HG03175 (cell line): ENCODE results near the gene PTPRN2.
"Not testable (repeated sequence)": the region's sequence is repeated elsewhere in the genome, so short reads cannot be mapped to it uniquely, and the experiment has no call there.

Source experiments
- ATAC-seq: cut with Tn5 transposase; IDR thresholded peaks from one replicate; pipeline ENCODE4 v1.9.1; 2021; ENCODE audit warnings: mild to moderate bottlenecking, moderate library complexity; ENCODE audit not compliant: unreplicated experiment

The PTPRN2 gene

GRCh38 chr7:158235862-158236261 lies 351.8 kb downstream of the PTPRN2 start:
- no peak for ATAC-seq

DNA sequence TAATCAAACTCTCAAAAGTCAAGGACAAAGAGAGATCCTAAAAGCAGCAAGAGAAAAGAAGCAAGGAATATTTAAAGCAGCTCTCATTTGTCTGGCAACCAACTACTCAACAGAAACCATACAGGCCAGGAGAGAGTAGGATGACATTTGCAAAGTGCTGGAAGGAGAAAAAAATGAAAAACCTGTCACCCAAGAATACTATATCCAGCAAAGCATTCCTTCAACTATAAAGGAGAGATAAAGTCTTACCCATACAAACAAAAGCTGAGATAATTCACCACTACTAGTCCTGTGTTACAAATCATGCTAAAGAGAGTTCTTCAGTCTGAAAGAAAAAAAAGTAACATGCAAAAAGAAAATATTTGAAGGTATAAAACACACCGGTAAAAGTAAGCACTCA lies 357.7 kb downstream of the PTPRN2 start:
- ATAC-seq, result no peak

DNA sequence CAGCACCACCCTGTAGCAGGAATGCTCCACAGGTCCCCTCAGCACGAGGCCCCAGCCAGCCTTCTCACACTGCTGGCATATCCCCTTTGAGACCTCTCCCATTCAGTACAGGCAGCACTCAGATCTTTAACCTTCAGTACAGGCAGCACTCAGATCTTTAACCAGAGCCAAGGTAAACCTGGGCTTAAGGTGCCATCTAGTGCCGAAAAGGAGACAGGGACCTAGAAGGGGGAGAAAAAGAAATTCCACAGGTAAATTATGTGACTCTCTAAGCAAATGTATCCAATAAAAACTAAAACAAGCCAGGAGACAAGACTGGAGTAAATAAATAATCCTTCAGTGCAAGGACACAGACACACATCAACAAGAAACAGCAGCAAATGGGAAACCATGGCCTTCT lies 358.6 kb downstream of the PTPRN2 start:
- no peak for ATAC-seq

DNA sequence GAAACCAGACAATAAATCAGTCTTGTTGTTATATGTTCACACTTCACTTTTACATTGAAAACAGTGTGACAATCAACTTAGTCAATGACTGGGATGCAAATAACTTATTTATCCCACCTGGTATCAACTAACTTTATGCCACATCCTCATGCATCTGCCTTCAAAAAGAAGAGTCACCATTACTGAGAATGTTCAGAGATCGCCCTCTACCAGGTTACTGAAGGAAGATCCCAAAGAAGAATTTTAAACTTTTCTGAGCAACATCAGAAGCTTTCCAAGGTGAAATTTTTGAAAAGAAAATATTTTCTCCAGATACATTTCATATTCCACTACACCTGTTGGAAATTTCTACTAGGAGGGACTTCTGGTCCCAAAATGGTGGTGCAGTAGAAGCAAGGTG lies 359.5 kb downstream of the PTPRN2 start:
- ATAC-seq, result no peak

DNA sequence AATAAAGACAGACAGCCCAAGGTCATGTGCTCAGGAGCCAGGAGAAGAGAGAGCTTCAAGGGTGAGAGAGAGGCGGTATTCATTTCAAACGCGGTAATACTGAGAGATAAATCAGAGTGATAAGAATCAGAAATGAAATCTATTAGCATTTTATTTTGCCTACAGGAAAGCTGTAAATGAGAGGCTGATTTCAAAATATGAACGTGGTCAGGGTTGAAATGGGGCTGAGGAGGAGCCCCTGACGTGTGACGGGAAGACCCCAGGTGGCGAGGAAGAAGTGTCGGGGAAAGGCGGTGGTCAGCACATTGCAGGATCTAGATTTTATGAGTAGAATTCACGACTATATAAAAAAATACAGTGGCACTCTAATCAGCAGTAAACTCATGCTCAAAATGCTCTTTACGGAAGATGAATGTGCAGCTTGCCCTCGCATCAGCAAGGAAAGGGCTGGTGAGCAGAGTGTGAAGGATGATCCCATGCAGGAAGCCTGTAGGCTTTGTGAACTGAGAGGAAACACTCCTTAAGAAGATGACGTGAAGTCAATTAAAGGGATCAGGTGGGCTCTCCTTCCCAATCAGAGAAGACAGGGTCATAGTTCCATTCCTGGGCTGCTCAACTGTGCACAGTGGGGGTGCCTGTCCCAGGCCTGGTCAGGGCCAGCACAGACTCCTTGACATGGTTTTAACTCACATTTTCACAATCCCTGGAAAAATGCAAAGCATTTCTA lies 360.2 kb downstream of the PTPRN2 start:
- no peak for ATAC-seq

- no peak for ATAC-seq
These were observed 371.4 kb downstream of the PTPRN2 start for GRCh38 chr7:158216198-158216597.

DNA sequence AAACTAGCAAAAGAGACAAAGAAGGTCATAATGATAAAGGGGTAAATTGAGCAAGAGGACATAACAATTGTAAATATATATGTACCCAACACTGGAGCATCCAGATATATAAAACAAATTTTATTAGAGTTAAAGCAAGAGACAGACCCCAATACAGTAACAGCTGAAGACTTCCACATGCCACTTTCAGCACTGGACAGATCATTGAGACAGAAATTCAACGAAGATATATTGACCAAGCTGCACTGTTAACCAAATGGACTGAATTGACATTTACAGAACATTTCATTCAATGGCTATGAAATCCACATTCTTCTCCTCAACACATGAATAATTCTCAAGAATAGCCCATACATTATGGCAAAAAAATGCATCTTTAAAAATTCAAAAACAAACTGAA lies 378.2 kb downstream of the PTPRN2 start:
- no peak for ATAC-seq

DNA sequence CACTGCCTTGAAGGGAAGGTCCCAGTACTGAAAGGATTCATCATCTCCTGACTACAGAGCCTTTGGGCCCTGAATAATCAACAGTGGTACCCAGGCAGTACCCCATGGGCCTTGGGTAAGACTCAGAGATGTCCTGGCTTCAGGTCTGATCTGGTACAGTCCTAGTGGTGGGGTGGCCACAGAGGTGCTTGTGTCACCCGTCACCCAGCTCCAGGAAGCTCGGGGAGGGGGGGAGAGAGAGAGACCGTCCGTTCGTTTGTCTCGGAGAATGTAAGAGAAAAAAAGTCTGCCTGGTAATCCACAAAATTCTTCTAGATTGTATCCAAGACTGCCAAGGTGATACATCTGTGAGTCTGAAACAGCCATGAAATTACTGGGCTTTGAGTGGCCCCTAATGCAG lies 381.3 kb downstream of the PTPRN2 start:
- ATAC-seq, result no peak

DNA sequence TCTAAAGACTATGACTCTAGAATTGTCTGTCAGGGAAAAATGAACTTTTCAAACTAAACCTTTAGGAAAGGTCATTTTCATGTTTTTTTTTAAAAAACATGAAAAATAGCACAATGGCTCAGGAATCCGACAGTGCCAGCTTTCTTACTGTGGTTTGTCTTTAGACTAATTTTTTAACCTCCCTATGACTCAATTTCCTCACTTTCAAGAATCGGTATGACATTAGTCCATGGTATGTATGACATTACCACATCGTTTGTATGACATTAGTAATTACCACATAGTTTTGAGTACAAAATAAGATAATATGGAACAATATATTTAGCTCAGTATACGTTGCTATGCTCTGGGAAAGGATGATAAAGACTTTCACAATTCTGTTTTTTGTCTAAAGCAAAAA lies 383.2 kb downstream of the PTPRN2 start:
- no peak for ATAC-seq

- not testable (repeated sequence) for ATAC-seq
These were observed 383.7 kb downstream of the PTPRN2 start for GRCh38 chr7:158203948-158204347.

GRCh38 chr7:158194365-158194900 lies 393.2 kb downstream of the PTPRN2 start:
- ATAC-seq, result no peak

DNA sequence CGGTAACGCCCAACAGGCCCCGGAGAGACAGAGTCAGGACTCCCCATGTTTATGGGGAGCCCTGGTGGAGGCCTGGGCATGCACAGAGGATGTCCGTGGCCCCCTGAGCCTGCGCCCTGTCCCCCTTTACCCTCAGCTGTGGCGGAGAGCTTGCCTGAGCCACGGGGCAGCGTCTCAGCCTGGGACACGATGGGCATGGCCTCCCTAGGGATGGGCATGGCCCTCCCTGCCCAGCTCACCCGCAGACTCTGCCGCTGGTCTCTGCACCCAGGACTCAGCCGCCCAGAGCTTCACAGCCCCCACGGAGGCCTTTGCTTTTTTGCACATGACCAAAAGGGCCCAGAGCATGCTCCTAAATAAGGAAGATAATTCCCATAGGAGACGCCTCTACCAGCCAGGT lies 394.2 kb downstream of the PTPRN2 start:
- no peak for ATAC-seq

DNA sequence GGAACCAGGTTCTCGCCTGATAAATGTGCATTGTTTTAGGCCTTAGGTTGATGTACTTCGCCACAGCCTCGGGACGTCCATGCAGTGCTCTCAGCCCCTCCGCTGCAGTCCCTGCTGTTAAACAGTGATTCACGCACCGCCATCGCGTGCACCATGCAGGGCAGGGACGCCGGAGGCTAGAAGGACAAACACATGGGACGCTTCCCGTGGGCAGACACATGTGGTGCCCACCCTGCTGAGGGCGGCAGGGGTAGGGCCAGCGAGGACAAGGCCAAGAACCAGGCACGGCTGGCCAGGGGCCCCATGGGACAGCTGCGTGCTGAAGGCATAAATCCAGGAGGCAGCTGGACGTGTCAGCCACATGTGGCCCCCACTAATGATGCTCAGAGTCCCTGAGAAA lies 394.7 kb downstream of the PTPRN2 start:
- ATAC-seq, result no peak

GRCh38 chr7:158192184-158192835 lies 395.3 kb downstream of the PTPRN2 start:
- ATAC-seq, result no peak

DNA sequence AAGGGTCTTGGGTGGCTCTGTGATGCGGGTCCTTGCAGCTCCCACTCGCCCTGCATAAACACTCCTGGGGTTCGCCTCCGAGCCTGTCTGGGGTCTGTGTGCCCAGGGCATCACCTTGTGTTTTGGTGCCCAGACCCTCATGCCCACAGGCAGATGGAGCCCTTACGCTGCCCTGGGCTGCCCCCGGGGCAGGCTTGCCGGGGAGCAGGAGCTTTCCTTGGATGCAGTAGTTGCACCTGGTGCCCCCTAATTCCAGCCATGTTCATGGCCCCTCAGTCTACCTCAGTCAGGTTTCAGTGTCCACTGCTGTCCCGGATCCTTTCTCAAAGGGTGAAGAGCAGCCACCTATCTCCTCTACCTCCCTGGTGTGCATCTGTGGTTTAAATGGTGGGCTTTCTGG lies 396.0 kb downstream of the PTPRN2 start:
- no peak for ATAC-seq

DNA sequence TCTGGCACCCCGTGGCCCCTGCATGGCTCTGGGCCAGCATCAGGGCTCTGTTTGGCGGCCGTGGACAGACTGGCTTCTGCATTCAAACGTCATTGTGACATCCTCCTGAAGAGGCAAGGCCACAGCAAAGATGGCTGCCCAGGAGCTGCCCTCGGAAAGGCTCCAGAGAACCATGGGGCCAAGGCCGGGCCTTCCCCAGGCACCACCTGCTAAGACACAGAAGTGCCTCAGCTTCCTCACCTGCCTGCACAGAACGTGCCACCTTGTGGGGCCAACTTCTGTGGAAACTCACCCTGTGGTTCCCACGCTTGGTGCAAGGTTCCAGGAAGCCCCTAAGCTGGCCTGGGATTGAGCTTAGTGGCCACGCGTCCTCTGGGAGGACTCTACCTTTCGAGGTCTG lies 396.9 kb downstream of the PTPRN2 start:
- ATAC-seq, result no peak

GRCh38 chr7:158188676-158189075 lies 398.9 kb downstream of the PTPRN2 start:
- ATAC-seq, result no peak

DNA sequence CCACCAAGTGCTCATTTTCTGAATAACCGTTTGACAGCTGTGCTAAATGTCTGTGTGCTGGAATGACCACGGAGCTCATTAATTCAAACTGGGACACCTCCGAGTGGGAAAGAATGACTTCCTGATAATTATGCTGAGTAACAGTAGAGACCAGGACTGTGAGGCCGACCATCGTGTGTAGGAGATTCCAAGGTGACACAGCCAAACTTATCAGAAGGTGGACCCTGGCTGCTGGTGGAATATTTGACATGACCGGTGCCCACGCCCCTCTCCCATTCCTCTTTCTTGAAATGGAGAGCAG lies 400.0 kb downstream of the PTPRN2 start:
- no peak for ATAC-seq

DNA sequence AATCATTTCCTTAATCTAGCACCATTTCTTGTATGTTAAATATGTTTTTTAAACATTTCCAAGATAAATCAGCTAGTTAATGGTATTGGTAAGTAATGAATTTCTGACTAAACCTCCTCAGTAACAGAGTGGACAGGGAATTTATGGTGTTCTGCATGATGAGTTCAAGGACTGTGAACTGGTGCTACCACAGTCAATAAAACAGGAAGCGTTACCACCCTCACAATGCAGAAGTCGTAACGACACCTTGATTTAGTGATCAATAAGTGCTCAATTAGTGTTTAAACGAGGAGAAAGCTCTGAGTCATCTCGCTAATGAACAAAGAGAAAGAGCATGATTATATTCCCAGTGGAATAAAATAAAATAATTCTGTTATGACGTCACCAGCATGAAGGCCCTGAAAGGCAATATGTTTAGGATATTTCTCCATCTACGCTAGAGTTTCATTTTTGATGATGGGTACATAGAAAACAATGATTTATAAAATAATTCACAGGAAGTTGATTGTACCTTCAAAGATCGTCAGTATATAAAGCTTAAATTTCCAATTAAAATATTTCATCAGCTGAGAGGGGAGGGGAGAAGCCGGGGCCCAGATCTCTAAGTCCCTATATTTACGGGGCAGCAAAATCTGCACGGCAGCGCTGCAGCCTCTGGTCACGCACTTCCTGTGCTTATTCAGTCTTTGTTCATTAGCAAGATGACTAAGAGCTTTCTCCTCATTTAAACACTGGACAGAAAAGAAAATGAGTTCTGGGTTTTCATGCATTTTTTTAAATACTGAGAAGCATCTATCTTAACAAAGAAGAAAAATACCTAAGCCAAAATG lies 400.5 kb downstream of the PTPRN2 start:
- no peak for ATAC-seq

DNA sequence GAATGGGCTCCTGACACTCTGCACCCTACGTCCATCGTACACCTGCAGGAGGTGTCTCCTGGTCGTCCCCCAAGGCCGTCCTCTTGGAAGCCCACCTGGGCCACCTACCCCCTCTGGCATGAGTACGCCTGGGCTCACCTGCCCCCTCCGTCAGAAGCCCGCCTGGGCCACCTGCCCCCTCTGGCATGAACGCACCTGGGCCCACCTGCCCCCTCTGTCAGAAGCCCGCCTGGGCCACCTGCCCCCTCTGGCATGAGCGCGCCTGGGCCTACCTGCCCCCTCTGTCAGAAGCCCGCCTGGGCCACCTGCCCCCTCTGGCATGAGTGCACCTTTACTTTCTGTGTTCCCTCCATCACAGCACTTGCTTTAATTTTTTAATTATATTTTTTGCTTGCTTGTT lies 401.2 kb downstream of the PTPRN2 start:
- no peak for ATAC-seq

DNA sequence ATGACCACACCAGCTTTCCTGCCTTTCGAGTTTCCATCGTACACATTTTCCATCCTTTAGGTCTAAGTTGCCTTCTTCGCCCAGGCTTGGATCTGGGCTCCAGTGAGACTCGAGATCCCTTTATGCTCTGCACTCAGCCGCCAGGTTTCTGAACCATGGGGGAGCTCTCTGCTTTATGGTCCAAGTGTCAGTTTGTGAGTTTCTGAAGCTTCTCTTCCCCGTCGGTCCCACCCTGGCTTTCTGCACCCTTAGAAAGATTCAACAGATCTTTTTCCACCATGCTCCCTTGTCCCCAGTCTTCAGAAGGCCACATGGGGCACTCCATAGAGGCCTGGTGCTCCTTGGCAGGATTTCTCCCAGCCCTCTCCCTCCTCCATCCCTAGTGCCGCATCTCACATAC lies 402.0 kb downstream of the PTPRN2 start:
- no peak for ATAC-seq

GRCh38 chr7:158183431-158183830 lies 404.2 kb downstream of the PTPRN2 start:
- ATAC-seq, result no peak
